VCaP (cell line): ENCODE results near the gene QPCTL.
"Not testable (repeated sequence)": the region's sequence is repeated elsewhere in the genome, so short reads cannot be mapped to it uniquely, and the experiment has no call there.

Source experiments
- H3K27ac ChIP-seq: fragments of 450-650 bp; 2 replicates; pipeline ENCODE4 v1.5.1; 2017
- TF ChIP-seq, protein P1 (sequence below): fragments of 450-650 bp; conservative IDR thresholded peaks from 2 replicates; pipeline ENCODE4 v1.5.1; 2017; ENCODE audit warnings: mild to moderate bottlenecking, moderate library complexity

The QPCTL gene

GRCh38 chr19:45712699-45713067 is 20.2 kb downstream of the QPCTL start:
- TF ChIP-seq, protein P1, sequence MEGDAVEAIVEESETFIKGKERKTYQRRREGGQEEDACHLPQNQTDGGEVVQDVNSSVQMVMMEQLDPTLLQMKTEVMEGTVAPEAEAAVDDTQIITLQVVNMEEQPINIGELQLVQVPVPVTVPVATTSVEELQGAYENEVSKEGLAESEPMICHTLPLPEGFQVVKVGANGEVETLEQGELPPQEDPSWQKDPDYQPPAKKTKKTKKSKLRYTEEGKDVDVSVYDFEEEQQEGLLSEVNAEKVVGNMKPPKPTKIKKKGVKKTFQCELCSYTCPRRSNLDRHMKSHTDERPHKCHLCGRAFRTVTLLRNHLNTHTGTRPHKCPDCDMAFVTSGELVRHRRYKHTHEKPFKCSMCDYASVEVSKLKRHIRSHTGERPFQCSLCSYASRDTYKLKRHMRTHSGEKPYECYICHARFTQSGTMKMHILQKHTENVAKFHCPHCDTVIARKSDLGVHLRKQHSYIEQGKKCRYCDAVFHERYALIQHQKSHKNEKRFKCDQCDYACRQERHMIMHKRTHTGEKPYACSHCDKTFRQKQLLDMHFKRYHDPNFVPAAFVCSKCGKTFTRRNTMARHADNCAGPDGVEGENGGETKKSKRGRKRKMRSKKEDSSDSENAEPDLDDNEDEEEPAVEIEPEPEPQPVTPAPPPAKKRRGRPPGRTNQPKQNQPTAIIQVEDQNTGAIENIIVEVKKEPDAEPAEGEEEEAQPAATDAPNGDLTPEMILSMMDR = no peak
- no peak overlapping the region for H3K27ac ChIP-seq

GRCh38 chr19:45713141-45713540 is 20.7 kb downstream of the QPCTL start:
- H3K27ac ChIP-seq = no peak overlapping the region
- TF ChIP-seq, protein P1 = no peak

- H3K27ac ChIP-seq = peak overlapping the region; percentile 94
- TF ChIP-seq, protein P1 = no peak
These were observed 22.7 kb downstream of the QPCTL start for GRCh38 chr19:45715139-45715538.

DNA sequence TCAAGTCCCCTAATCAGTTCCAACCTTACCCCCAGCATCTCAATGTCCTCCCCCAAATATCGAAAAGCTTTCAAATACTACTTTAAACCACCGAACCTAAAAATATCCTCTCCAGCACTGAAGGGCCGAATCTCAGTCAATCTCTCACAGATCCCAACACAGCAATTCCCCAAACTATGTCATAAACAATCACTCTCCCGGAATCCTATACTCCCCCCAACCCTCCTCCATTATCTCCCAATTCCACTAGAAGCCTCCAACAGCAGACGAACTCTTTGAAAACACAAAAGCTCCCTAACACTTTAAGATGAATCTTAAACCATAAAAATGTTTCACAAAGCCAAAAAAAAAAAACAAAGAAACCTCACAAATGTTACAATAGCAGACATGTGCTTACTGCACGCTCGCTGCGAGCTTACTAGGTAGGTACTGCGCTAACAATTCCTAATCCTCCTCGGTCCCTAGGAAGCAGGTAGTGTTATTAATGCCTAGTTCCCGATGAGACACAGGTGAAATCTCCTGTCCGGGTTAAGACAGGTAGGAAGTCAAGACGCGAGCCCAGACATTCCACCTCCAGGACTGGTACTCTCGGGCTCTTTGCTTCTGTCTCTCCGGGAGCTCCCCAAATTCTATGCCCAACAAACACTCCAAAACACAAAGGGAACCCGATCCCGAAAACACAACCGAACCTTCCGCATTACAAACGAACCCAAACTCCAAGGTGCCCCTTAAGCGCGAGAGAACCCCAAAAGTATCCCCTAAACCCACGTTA is 24.1 kb downstream of the QPCTL start:
- TF ChIP-seq, protein P1 = no peak
- peak overlapping the region; percentile 94 for H3K27ac ChIP-seq

DNA sequence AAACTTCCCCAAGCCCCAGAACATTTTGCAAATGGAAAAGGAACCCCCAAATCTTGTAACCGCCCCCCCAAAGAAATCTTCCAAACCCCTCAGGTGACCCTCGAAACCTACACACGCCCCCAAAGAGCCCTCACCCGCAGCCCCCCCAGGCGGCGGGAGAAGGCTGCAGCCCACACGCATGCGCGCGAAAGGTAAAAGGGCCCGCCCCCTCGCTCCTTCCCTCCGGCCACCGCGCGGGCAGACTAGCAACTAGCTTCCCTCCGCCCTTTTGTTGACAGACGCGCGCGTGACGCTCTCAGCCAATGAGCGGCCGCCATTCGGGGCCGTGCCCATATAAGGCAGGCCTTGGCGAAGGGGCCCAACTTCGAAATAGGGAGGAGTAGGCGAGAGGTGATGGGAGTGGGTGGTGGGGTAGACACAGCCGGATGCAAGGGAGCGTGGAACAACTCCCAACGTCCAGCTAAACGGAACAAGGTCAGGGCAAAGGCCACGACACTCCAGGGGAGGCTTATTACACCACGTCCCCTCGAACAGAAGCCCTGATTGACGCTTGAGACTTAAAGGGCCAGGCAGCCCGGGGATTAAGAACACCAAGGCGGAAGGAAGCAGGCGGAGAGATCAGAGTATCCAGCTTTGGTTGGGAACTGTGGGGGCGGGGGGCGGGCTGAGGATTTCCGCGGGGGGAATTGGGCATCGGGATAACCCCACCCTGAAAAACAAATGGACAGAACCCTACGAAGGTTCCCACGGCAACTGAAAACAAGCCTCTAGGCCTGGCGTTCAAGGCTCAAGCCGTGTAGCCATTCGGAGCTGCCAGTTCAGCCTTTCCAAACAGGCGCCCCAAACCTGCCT is 24.9 kb downstream of the QPCTL start:
- H3K27ac ChIP-seq = peak overlapping the region; percentile 94
- TF ChIP-seq, protein P1 = no peak

DNA sequence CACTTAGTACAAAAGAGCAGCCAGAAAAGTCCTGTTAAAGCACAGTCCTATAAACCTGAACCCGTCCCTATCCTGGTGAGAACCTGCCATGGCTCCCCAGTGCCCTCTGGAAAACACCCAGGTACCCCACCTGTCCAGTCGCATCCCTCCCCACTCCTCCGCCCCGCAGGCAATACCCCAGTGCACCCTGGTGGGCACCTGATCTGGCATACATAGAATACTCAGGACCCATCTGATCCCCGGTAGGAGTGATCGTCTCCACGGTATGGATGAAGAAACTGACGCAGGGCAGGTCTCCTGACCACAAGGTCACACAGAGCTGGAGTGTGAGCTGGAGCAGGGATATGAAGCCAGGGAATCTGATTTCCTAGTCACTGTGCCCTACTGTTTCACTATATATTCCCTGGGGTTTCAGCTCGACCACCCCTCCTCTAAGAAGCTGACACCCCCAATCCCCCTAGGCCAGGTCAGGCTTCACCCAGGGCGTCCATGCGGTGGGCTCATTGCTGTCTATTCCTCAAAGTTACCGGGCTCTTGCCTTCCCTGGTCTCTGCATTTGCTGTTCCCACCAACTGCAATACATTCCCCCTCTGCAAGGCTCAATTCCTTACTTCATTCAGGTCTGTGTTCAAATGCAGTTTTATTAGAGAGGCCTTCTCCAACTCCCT is 25.7 kb downstream of the QPCTL start:
- TF ChIP-seq, protein P1 = no peak
- H3K27ac ChIP-seq = peak overlapping the region; percentile 94

- H3K27ac ChIP-seq = not testable (repeated sequence)
These were observed 27.6 kb downstream of the QPCTL start for GRCh38 chr19:45720065-45720464.

GRCh38 chr19:45728683-45729082 is 36.2 kb downstream of the QPCTL start:
- H3K27ac ChIP-seq = not testable (repeated sequence)
